ENCODE measurements around the gene PRR30. TPM values are rescaled to one million over a fixed set of nuclear protein-coding genes. Genes with fewer than 3 reads are reported as not detected.

The PRR30 gene
- polyA plus RNA-seq, 1 of the 3 experiments (the other 2 are of a cell fraction) = not detected

- no peak for TF ChIP-seq EP300 (IDR thresholded peaks at IDR 0.05; ENCODE audit: borderline replicate concordance in 1 of 2, low read depth in 1 of 2, low read length in 1 of 2)
- TF ChIP-seq USF1 (IDR thresholded peaks at IDR 0.05; ENCODE audit: borderline replicate concordance, low read depth) = no peak
- TF ChIP-seq TEAD4 (IDR thresholded peaks at IDR 0.05; ENCODE audit: borderline replicate concordance, insufficient read depth) = no peak
- no peak for TF ChIP-seq GABPA (IDR thresholded peaks at IDR 0.05; ENCODE audit: low read depth)
- TF ChIP-seq, protein P1, sequence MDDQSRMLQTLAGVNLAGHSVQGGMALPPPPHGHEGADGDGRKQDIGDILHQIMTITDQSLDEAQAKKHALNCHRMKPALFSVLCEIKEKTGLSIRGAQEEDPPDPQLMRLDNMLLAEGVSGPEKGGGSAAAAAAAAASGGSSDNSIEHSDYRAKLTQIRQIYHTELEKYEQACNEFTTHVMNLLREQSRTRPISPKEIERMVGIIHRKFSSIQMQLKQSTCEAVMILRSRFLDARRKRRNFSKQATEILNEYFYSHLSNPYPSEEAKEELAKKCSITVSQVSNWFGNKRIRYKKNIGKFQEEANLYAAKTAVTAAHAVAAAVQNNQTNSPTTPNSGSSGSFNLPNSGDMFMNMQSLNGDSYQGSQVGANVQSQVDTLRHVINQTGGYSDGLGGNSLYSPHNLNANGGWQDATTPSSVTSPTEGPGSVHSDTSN (IDR thresholded peaks at IDR 0.05) = no peak
Measured at GRCh38 chr2:27150639-27151230, 11.5 kb upstream of the PRR30 start (continued).

- ChIA-PET POLR2A (no interaction called here), CTCF (interaction anchor here (1.0 to 7.4 kb wide), 9 partner anchors 9 to 130 kb away, joined by 3 to 56 read pairs (median 4); no protein-coding TSS in a partner anchor)
- TF ChIP-seq GABPA (IDR thresholded peaks at IDR 0.05; ENCODE audit: low read depth) = no peak
- no peak for TF ChIP-seq EP300 (IDR thresholded peaks at IDR 0.05; ENCODE audit: borderline replicate concordance in 1 of 2, low read depth in 1 of 2, low read length in 1 of 2)
- TF ChIP-seq NFIC (IDR thresholded peaks at IDR 0.05; ENCODE audit: borderline replicate concordance) = no peak
- H3K27ac ChIP-seq (ENCODE audit: low read depth in 2 of 2, low read length in 1 of 2) = no peak overlapping the region
- peaks cover 4% of the 10 kb centered on the region for H3K27me3 ChIP-seq (ENCODE audit: insufficient read depth)
- DNase-seq = no peak
- no peak overlapping the region for H3K4me2 ChIP-seq
- H4K20me1 ChIP-seq (ENCODE audit: insufficient read depth) = no peaks in the 10 kb centered on the region
- H3F3A ChIP-seq (replicated peaks; ENCODE audit: insufficient read depth) = no peaks in the 10 kb centered on the region
- no peak overlapping the region for H3K9ac ChIP-seq
- H3K36me3 ChIP-seq (replicated peaks in 1 of 2; ENCODE audit: control insufficient read depth in 1 of 2, insufficient read depth in 2 of 2, low read length in 1 of 2) = no peaks in the 10 kb centered on the region
- H3K4me1 ChIP-seq (ENCODE audit: control insufficient read depth in 1 of 2, insufficient read depth in 2 of 2, low read depth in 1 of 2, low read length in 1 of 2) = no peaks in the 10 kb centered on the region
- H3K9me2 ChIP-seq = no peaks in the 10 kb centered on the region
- WGBS (ENCODE audit: low lambda C conversion rate) = 81% methylated on average over 26 of the region's 29 CpGs
- no peak overlapping the region for H2AFZ ChIP-seq (ENCODE audit: low read depth)
- no peaks in the 10 kb centered on the region for H3K9me3 ChIP-seq
- no peak overlapping the region for H3K4me3 ChIP-seq (ENCODE audit: low read depth in 2 of 2, low read length in 1 of 2)
- no peaks in the 10 kb centered on the region for H3K79me2 ChIP-seq (ENCODE audit: insufficient read depth)
Measured at GRCh38 chr2:27149570-27150405, 10.6 kb upstream of the PRR30 start.

DNA sequence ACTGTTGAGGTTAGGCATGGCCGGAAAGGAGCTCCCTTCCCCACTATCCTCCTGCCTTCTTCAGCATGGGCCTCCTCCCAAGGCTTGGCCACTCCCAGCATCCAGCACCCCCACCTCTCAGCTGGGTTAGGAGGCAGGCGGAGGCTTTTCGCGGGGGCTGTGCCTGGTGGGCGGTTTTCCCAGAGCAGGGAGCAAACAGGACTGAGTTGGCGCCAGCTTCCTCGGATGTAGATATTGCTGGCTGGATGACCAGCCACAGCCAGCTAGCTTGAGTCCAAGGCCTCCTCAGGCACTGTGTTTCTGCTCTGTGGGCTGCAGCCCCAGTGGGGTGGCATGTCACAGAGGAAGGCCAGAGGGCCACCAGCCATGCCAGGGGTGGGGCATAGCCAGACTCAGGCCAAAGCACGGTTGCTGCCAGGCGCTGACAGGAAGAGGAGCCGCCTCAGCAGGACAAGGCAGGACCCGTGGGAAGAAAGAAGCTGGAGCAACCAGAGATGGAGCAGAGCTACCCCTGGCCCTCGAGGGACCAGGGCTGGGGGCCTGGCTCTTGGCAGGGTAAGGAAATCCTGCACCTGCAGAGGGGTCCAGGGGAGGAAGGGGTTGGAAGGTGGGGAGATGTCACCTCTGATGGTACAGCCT, 9.7 kb upstream of the PRR30 start, which contains the start of gene TCF23:
TSS of gene TCF23 (plus strand) at position 204 of the 639 bp plus-strand sequence. CDS start at position 334, 130 bp downstream.
- Histone ChIP-seq H3K4me1 (ENCODE audit: control insufficient read depth in 1 of 2, insufficient read depth in 2 of 2, low read depth in 1 of 2, low read length in 1 of 2) (no peaks in the 10 kb centered on the region), H3K79me2 (ENCODE audit: insufficient read depth) (no peaks in the 10 kb centered on the region), H2AFZ (ENCODE audit: low read depth) (no peak within 1 kb of the TSS), H3K9ac (no peak within 1 kb of the TSS), H3F3A (replicated peaks; ENCODE audit: insufficient read depth) (no peaks in the 10 kb centered on the region), H3K9me3 (no peaks in the 10 kb centered on the region), H3K27ac (ENCODE audit: low read depth in 2 of 2, low read length in 1 of 2) (no peak within 1 kb of the TSS), H3K27me3 (ENCODE audit: insufficient read depth) (peaks cover 4% of the 10 kb centered on the region), H3K4me3 (ENCODE audit: low read depth in 2 of 2, low read length in 1 of 2) (no peak within 1 kb of the TSS), H4K20me1 (ENCODE audit: insufficient read depth) (no peaks in the 10 kb centered on the region), H3K36me3 (replicated peaks in 1 of 2; ENCODE audit: control insufficient read depth in 1 of 2, insufficient read depth in 2 of 2, low read length in 1 of 2) (no peaks in the 10 kb centered on the region), H3K4me2 (no peak within 1 kb of the TSS), H3K9me2 (no peaks in the 10 kb centered on the region)
- ChIA-PET POLR2A (no interaction called here), CTCF (interaction anchor here (0.8 to 7.4 kb wide), 5 partner anchors 10 to 38 kb away, joined by 3 to 56 read pairs (median 4); no protein-coding TSS in a partner anchor)
- 70% methylated on average over 6 of the region's 12 CpGs for WGBS (ENCODE audit: low lambda C conversion rate)
- DNase-seq = peak; percentile 31
- no peak for TF ChIP-seq NRF1 (IDR thresholded peaks at IDR 0.05; ENCODE audit: low read depth, low read length)
- no peak for TF ChIP-seq TCF12 (IDR thresholded peaks at IDR 0.05)
- no peak for TF ChIP-seq RXRA (IDR thresholded peaks at IDR 0.05; ENCODE audit: borderline replicate concordance, low read depth)
- no peak for TF ChIP-seq EP300 (IDR thresholded peaks at IDR 0.05; ENCODE audit: borderline replicate concordance in 1 of 2, low read depth in 1 of 2, low read length in 1 of 2)
- TF ChIP-seq YY1 (IDR thresholded peaks at IDR 0.05; ENCODE audit: low read depth) = no peak
- no peak for TF ChIP-seq USF2 (IDR thresholded peaks at IDR 0.05; ENCODE audit: borderline replicate concordance, low read depth, low read length)
- no peak for TF ChIP-seq ELF1 (IDR thresholded peaks at IDR 0.05)
- no peak for TF ChIP-seq ZBTB33 (IDR thresholded peaks at IDR 0.05; ENCODE audit: borderline replicate concordance, low read depth)
- no peak for TF ChIP-seq JUND (IDR thresholded peaks at IDR 0.05)
- TF ChIP-seq RAD21 (IDR thresholded peaks at IDR 0.05; ENCODE audit: low read length) = no peak
- TF ChIP-seq NFIC (IDR thresholded peaks at IDR 0.05; ENCODE audit: borderline replicate concordance) = no peak
- TF ChIP-seq, protein P1 (IDR thresholded peaks at IDR 0.05) = no peak
- no peak for TF ChIP-seq TAF1 (IDR thresholded peaks at IDR 0.05; ENCODE audit: borderline replicate concordance, low read depth, low read length)
- TF ChIP-seq RCOR1 (IDR thresholded peaks at IDR 0.05; ENCODE audit: low read length) = no peak

Data from SK-N-SH (cell line).